Measurements from ENCODE around the gene PABPN1L.

PABPN1L gene

DNA sequence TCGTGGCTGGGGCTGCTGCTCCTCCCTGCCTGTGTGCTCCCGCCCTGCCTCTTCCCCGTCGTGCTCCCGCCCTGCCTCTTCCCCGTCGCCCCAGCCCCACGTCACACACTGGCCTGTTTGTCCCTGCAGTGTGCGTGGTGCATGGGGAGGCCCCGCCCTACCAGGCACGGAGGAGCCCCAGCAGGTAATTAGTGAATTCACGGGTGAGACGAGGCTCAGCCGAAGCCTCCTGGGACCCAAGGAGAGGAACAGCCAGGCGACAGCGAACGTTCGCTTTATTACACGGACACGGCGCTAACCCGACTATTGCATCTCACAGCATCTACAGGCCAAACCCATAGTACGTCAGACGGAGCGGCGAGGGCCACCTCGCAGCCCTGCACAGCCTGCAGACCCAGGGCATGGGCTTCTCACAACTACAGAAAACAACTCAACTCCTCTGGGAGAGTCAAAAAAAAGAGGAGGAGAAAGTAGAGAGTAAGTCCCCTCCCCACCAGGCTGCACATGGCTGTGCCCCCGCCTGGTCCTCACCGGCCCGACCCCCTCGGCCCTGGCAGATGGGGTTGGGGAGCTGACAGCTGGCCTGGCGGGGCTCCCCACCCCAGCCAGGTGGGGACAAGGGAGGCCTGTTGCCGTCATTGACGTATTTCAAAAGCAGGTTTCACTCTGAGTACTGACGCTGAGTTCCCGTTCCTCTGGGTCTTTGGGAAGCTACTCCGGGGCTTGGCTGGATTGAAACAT lies 4.3 kb upstream of the PABPN1L start:
- no peak for DNase-seq (ENCODE audit: low read depth, low spot score)

DNA sequence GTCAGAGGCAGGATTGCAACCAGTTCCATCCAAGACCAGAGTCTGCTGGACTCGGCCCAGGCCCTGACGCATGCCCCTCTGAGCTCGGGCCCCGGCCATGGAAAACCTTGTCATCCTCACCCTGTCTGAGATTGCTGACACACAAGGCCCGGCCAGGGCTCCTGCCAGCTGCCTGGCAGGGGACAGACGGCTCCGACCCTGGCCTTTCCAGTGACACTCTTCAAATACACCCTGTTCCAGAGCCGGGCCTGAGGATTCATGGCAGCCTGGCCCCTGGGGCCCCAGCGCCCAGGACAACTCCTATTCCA lies 3.2 kb upstream of the PABPN1L start:
- DNase-seq (ENCODE audit: low read depth, low spot score) = no peak

DNA sequence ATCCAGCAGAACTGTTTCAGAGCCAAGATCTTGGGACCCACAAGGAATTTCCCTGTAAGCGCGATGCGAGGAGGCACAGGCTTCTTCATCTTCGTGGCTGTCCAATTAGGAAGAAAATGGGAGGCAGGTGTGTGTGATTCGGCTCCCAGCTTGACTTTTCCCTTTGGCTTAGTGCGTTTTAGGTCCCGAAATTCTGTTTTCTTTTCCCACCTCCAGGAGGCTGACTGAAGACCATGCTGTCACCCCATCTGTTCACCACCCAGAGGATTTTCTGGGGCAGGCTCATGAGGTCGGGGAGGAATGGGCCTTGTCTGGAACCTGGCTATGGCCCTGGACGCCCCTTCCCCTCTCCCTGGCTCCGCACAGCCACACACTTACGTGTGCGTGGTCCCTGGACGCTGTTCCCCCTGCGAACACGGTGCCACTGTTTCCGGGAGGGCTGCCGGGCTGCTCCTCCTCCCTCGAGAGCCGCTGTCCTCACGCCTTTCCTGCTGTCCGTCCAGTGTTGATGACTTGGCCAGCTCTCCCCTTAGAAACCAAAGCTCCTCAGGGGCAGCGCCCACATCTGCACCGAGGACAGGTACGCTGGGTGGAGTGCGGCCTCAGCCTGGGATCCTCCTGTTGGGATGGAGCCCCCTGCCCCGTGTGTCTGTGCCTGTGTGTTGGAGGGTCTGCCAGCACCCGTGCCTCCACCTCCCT lies 2.7 kb upstream of the PABPN1L start:
- no peak for DNase-seq (ENCODE audit: low read depth, low spot score)

DNA sequence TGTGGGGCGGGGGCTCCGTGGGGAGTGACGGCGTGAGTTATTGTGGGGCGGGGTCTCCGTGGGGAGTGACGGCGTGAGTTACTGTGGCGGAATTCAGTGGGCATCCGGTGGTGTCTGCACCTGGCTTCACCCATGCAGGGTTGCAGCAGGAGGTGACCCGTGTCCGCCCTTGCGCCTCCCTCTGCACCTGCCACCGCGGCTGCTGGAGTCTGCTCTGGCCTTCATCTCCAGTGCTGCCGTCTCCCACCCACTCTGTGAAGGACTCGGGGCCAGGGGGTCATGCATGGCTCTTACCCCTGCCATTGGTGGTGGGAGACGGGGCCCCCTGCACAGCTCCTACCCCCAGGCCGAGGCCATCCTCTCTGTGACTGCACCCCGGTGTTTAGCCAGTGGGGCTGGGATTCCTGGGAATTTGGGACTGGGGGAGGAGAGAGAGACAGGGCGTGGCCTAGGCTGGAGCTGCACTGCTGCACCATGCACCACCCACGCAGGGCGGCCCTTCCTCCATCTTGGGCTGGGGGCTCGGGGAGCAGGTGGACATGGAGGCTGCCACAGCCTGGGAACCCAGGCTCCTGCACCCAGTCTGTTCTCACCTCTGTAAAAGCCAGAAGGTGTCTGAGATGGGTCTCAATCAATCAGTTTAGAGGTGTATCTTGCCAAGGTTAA lies 1.3 kb upstream of the PABPN1L start:
- no peak for DNase-seq (ENCODE audit: low read depth, low spot score)

DNA sequence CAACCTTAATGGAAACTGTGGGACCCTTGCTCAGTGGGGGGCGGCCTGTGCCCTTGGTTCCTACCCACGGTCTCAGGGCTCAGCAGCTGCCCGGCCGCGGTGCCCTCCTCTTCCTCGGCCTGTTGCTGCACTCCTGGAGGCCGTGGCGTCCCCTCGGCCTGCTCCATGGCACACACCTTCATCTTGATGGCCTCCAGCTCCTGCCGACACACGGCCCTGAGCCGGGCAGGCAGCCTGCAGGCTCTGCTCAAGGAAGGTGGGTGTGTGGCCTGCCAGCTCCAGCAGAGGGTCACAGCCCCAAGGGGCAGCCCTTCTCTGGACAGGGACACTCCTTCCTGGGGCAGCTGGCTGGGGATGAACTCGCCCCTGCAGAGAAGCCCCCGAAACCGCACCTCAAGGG lies 718 bp downstream of the PABPN1L start:
- no peak for DNase-seq (ENCODE audit: low read depth, low spot score)

DNA sequence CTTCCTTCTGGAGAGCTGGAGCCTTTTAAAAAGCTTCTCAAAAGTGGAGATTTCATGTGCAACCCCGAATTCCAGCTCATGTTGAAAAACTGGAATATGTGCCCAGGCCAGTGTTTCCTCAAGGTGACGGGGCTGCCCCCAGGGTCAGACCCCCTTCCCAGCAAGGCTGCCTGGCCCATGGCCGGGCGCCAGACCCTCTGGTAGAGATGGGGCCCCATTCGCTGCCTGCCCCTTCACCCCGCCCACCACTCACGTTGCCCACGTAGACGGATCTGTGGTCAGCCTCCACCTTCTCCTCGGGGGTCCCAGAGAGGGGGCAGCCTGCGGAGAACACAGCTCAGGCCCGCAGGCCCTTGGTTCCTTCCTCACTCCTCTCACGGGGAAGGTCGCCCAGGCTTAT lies 1.1 kb downstream of the PABPN1L start:
- no peak for DNase-seq (ENCODE audit: low read depth, low spot score)

DNA sequence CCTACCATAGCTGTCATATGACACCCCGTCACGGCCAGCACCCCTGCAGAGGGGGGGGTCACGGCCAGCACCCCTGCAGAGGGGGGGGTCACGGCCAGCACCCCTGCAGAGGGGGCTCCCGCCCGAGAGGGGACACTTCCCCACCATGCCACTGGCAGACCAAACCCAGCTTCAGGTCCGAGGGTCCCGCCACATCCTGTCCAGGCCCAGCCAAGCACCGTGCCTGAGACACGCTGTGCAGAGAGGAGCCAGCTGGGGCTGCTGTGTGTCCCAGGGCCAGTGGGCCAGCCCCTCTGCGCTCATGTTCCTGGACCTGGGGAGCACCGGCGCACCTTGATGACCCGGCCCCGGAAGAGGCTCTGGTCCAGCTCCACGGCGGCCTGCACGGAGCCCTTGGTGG lies 1.9 kb downstream of the PABPN1L start:
- no peak for DNase-seq (ENCODE audit: low read depth, low spot score)

DNA sequence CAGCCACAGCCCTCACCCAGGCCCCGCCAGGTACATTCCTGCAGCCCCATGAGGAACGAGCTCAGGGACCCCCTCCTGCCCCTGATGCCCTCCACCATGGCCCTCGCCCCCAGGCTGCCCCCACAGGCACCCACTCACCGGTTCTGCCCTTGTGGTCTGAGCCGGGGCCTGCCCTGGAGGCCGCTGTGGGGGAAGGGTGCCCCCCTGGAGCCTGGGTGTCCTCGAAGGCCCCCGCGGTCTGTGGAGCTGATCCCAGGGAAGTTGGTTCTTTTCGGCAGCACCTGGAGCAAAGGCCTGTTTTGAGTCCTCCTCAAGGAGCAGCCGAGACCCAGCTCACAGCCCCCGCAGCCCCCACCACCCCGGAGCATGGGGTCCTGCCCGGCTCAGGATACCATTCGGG lies 2.4 kb downstream of the PABPN1L start:
- DNase-seq (ENCODE audit: low read depth, low spot score) = no peak

DNA sequence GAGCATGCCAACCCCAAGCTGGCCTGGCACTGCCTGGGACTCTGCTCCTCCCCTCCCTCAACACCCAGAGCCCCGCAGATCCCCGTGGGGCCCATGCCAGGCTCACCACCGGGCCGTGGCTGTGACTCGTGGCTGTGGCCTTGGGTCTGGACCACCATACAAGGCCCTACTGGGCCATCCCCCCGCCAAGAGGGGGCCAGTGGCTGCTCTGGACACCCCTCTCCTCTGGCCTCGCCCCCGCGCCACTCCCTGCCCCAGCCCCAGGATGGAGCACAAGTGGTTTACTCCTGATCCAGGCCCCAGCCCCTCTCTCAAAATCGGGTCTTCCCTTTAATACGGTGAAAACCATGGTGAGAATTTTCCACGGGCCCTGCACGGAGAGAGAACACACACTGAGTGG lies 3.0 kb downstream of the PABPN1L start:
- no peak for DNase-seq (ENCODE audit: low read depth, low spot score)

DNA sequence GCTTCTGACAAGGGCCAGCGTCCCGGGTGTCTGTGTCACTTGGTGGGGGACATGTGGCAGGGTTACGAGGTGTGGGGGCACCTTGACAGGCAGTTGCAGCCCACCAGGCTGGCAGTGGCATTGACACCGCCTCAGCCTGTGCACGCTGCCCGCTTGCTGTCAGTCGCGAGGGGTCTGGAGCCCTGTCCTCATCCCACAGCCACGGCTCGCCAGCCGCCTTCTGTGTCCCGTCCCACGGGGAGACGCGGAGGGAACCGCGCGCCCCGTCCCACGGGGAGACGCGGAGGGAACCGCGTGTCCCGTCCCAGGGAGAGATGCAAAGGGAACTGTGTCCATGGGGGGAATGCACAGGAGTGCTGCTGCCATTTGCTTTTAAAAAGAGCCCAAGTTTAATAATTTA lies 3.5 kb downstream of the PABPN1L start:
- no peak for DNase-seq (ENCODE audit: low read depth, low spot score)

DNA sequence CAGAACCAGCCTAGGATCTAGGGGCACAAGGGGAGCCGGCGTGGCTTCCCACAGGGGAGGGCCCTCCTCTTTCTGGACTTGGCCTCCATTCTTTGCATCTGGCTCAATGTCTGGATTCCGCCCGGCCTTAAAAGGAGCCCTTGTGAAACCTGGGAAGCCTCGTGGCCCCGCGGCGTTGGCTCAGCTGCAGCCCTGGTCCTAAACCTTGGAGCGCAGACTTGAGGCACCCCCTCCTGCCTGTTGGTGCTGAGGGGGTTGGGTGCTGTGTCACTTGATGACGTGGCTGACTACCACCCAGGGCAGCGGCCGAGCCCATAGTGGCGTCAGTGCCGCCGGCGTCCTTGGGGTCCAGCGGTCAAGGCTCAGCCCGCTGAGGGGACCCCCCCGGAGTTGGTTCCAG lies 5.1 kb downstream of the PABPN1L start:
- no peak for DNase-seq (ENCODE audit: low read depth, low spot score)

DNA sequence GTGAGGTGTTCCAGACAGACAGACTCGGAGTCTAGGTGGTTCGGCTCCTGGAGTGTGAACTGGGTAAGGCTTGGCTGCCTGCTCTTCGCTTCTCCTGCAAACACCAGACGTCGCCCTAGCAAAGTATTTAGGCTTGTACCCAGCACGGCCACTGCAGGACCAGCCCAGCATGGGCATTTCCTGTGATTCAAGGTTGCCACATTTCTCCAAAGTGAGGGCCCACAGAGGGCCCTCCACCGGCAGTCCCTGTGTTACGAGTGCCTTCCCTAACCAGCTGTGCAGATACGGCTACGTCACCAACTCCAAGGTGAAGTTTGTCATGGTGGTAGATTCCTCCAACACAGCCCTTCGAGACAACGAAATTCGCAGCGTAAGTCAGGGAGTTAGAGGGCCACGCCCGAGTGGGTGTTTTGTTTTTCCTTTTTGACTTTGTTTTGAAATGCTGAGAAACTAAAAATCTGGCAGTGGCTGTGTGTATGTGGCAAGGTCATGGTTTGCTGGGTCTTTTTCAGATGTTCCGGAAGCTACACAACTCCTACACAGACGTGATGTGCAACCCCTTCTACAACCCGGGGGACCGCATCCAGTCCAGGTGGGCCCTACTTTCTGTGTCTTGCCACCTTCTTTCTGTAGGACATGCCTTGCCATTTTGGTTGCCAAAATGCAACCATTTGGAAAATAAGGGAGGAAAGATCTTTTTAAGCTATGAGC lies 6.9 kb downstream of the PABPN1L start:
- DNase-seq (ENCODE audit: low read depth, low spot score) = no peak

DNA sequence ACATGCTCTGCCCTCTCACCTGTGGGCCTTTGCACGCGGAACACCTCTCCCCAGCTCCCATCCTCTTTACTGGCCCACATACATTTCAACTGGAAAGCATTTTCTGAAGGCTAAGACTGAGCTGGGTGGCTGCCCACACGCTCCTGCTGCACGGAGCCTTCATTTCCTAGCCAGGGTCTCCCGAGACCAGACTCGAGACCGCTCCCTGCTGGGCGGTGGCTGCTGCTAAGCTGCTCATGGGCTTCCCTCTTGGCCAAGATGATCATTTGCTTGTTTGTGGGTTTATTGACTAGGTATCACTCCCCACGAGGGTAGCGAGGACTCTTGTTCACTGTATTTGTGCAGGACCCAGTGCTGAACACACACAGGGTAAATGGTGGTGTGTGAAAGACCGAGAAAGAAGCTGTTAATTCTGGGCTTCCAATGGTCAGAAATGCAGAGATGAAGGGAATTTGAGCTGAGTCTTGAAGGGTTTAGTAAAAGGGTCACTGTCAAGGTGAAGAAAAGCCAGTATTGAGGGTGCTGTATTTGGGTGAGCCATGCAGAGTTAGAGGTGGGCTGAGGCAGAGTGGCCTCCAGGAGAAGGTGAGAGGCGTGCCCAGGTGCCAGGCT lies 8.6 kb downstream of the PABPN1L start:
- DNase-seq (ENCODE audit: low read depth, low spot score) = peak; percentile 90

DNA sequence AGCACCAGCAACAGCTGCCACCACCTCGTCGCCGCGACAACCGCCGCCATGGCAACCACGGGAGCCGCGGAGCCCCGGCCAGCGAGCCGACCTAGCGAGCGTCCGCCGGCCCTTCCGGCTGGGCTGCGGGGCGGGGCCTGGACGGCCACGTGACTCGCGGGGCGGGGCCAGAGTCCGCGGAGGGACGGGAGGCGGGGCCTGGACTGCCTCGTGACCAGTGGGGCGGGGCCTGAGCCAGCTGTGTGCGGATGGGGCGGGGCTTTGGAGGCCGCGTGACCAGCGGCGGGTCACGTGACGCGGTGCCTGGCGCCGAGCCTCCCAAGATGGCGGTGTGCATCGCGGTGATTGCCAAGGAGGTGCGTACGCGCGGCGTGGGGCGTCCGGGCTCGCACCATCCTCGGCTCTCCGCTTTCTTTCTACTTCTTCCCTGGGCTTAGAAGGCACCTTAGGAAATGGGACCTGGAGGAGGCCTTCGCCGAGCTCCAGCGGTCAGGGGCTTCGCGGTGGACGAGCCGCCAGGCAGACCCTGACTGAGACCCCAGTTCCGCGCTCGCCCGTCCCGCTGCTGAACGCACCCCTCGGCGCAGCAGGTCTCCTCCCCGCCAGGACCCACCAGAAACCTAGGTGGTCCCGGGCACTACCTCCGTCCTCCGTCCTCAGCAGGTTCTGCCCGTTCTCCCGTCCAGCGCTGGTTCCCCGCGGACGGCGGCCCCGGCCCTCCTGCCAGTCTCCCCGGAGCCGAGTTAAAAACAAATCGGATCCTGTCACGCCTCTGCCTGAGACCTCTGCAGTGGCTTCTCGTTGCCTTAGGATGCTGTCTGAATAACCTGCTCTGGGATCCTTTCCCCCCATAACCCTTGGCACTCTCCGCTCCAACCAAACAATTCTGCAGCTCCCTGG lies 9.4 kb downstream of the PABPN1L start, which contains the start of the genes GALNS and TRAPPC2L:
Gene GALNS, minus strand, starts transcription at position 120 of the 900 bp plus-strand sequence. Its CDS starts 70 bp downstream, at position 50.
Gene TRAPPC2L, plus strand, starts transcription at position 300 of the 900 bp plus-strand sequence. Its CDS starts 24 bp downstream, at position 324.
- DNase-seq (ENCODE audit: low read depth, low spot score) = peak; percentile 99

DNA sequence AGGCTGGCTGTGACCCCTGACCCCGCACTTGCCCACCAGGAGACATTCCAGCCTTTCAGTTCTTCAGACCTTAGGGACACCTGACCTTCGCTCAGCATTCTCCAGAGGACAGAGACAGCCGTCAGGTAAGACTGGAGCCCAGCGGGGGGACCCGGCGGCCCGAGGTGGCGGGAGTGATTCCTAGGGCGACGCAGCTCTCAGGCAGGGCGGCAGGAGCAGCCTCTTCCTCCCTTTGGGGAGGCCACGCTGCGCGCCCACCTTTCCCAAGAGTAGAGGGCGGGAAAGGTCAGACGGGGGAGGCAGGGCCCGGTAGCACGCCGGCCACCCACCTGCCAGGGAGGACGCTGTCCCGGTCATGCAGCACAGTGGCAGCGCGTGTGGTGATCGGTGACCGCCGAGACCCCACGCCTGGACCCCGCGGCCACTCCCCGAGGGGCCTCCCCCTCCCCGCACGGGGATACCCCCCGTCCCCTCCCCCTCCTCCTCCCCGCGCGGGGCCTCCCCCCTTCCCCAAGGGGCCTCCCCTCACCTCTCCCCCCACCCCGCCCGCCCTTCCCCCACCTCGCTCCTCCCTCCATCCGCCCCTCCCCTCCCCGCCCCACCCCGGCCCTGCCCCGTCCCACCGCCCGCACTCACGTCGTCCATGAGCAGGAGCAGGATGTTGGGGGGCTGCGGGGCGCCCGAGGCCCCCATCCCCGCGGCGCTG lies 10.2 kb downstream of the PABPN1L start:
- DNase-seq (ENCODE audit: low read depth, low spot score) = no peak

DNA sequence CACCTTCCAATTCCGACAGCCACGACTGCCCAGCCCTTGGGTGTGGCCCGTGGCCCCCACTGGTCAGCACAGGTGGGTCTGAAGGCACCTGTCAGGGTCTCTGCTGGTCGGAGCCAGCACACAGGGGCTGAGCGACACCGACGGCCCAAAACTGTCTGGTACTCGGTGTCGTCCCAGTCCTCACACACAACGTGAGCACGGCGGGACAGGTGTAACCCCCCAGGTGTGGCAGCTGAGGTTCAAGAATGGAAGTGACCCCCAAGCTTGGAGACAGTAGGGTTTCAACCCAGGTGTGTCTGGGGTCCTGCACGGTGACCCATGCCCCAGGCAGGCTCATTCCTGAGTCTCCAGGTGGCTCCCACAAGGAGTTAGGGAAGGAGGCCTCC lies 10.7 kb downstream of the PABPN1L start:
- no peak for DNase-seq (ENCODE audit: low read depth, low spot score)

DNA sequence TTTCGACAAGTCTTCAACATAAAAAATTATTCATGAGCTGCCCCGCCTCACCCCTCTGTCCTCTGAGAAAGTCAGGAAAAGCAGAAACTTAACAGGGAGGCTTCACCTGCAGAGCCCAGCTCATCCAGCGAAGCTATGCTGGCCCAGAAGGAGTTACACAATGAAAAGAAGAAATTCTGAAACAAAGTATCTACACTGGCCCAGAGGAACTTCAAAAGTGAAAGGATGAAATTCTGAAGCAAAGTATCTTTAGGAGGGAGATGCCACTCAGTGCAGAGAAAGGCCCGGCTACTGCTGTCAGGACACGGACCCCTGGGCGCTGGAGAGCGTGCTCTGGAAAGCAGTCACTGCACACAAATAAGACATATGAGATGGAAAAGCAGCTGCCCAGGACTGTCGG lies 11.3 kb downstream of the PABPN1L start:
- DNase-seq (ENCODE audit: low read depth, low spot score) = no peak

DNA sequence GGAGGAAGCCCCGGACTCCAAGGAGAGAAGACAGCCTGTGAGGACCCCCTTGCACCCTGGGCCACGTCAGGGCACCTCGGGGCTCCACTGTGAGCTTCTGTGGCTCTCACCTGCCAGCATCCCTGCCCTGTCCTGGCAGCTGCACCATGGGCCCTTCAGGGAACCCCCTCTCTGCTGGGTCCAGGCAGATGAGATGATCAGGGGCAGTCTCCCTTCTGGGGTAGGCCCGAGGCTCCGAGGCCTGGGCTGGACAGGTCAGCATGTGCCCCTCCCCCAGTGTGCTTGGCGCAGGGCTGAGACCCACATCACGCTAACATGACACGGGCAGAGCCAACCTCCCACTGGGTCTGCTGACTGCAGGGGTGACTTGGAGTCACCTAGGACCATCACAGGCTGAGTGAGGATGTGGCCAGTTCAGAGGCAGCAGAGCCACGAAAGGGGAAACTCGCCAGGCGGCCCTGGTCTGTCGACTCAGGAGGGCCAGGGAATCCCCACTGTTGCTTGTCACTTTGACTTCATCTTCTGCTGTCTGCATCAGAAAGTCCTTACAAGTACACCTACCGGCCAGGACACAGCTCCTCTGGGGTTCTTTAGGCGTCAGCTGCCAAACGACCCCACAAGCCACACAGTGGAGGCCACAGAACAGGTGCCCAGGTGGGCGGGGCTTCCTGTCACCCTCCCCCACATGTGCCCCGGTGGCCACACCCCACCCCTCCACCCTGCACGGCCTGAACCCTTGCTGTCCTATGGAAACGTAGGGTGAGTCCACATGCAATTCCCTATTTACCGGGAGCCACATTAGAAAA lies 12.0 kb downstream of the PABPN1L start:
- no peak for DNase-seq (ENCODE audit: low read depth, low spot score)

DNA sequence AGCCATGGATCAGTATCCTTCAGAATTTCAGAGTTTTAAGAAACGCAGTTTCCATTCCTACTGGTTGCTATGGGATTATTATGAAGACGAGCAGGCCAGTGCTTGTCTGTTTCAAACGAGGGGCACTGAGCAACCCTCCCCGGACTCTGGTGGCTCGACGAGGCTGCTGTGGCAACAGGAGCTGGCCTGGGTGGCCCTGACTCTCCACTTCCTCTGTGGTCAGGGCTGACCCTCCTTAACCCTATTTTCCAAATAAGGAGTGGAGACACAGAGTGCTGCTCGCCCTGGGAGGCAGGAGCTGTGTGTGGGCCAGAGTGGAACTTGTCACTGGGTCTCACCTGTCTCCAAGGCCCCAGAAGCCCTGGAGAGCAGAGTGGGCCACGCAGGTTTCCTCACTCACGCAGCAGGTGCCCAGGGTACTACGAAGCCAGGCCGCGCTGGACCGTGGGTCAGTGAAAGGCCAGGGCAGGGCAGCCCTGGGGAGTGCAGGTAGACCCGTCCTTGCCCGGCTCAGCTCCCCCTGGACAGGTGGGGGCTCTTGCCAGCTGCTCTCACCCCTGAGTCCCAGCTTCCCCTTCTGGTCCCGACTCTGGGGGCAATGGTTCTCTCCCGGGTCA lies 13.0 kb downstream of the PABPN1L start:
- DNase-seq (ENCODE audit: low read depth, low spot score) = no peak
